ENCODE data around the gene MYBPC2. TPM values are rescaled to one million over a fixed set of nuclear protein-coding genes. Genes with fewer than 3 reads are reported as not detected.
"Not testable (repeated sequence)": the region's sequence is repeated elsewhere in the genome, so short reads cannot be mapped to it uniquely, and the experiment has no call there.

MYBPC2 gene
- total RNA-seq, 1 donor from 2014 or later = not detected

DNA sequence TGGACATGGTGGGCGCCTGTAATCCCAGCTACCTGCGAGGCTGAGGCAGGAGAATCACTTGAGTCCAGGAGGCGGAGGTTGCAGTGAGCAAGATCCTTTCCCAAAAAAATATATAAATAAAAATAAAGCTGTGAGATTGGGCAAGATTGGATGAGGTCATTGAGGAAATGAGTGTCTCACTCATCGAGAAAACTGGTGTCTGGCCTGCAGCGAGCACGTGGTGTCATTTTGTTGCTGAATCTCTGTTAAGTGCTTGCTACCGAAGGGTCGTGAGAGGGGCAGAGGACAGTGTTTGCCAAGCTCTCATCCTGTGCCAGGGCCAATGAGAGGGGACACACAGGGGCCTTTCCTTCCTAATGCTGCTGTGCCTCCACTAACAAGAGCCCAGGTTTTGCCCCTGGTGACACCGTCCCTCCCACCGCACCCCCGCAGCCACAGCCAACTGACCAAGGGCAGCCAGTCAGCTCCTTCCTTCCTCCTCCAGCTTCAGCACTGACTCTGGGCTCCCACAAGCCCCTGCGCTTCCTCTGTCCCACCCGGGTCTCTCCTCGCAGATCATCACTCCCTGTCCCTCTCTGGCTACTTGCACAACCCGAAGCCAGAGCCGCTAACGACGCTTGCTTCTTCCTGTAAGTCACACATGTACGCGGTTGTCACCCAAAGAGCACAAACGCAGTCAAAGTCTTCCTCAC is 45.4 kb upstream of the MYBPC2 start:
- H3K4me3 ChIP-seq = no peak overlapping the region
- intact Hi-C loops (cut with DNase I) = no loop called here
- H3K36me3 ChIP-seq = peaks cover 0 to under 1% of the 10 kb centered on the region in 2 donors
- H3K27ac ChIP-seq = no peak overlapping the region
- H3K4me1 ChIP-seq = peaks cover 19% of the 10 kb centered on the region
- no peaks in the 10 kb centered on the region for H3K27me3 ChIP-seq
- H3K9me3 ChIP-seq = no peaks in the 10 kb centered on the region
- DNase-seq (ENCODE audit: extremely low spot score in 2 of 2) = no peak
- TF ChIP-seq POLR2A (IDR thresholded peaks at IDR 0.05) (no peak), CTCF (IDR thresholded peaks at IDR 0.05) (no peak), POLR2AphosphoS5 (IDR thresholded peaks at IDR 0.05; ENCODE audit: insufficient read depth in 1 of 2, low read depth in 1 of 2) (no peak)

GRCh38 chr19:50387868-50388245 is 44.8 kb upstream of the MYBPC2 start:
- Histone ChIP-seq H3K4me3 (no peak overlapping the region), H3K27me3 (no peaks in the 10 kb centered on the region), H3K4me1 (peaks cover 19% of the 10 kb centered on the region), H3K36me3 (no peaks in the 10 kb centered on the region), H3K9me3 (no peaks in the 10 kb centered on the region), H3K27ac (no peak overlapping the region)
- TF ChIP-seq CTCF (IDR thresholded peaks at IDR 0.05) = no peak
- intact Hi-C loops (cut with DNase I) = no loop called here
- no peak for DNase-seq (ENCODE audit: extremely low spot score in 2 of 2)

- H3K27ac ChIP-seq; H3K36me3 ChIP-seq; H3K27me3 ChIP-seq; DNase-seq (ENCODE audit: extremely low spot score in 2 of 2); H3K4me3 ChIP-seq; intact Hi-C loops (cut with DNase I); H3K9me3 ChIP-seq; H3K4me1 ChIP-seq: not testable (repeated sequence)
Measured at GRCh38 chr19:50390295-50390694, 42.4 kb upstream of the MYBPC2 start.

- intact Hi-C loops (cut with DNase I); H3K4me1 ChIP-seq; H3K4me3 ChIP-seq; H3K27ac ChIP-seq; H3K9me3 ChIP-seq; H3K27me3 ChIP-seq; H3K36me3 ChIP-seq; DNase-seq (ENCODE audit: extremely low spot score in 2 of 2): not testable (repeated sequence)
Measured at GRCh38 chr19:50390952-50391351, 41.7 kb upstream of the MYBPC2 start.

GRCh38 chr19:50392759-50393158 is 39.9 kb upstream of the MYBPC2 start:
- Histone ChIP-seq H3K9me3 (no peaks in the 10 kb centered on the region), H3K4me3 (no peak overlapping the region), H3K36me3 (no peaks in the 10 kb centered on the region), H3K27ac (no peak overlapping the region), H3K4me1 (no peaks in the 10 kb centered on the region), H3K27me3 (no peaks in the 10 kb centered on the region)
- TF ChIP-seq POLR2A (IDR thresholded peaks at IDR 0.05) (no peak), POLR2AphosphoS5 (IDR thresholded peaks at IDR 0.05; ENCODE audit: insufficient read depth in 1 of 2, low read depth in 1 of 2) (no peak), CTCF (IDR thresholded peaks at IDR 0.05) (no peak)
- DNase-seq (ENCODE audit: extremely low spot score in 2 of 2) = no peak
- intact Hi-C loops (cut with DNase I) = no loop called here

GRCh38 chr19:50393589-50393988 is 39.1 kb upstream of the MYBPC2 start:
- no peaks in the 10 kb centered on the region for H3K36me3 ChIP-seq
- no peaks in the 10 kb centered on the region for H3K27me3 ChIP-seq
- no peak for DNase-seq (ENCODE audit: extremely low spot score in 2 of 2)
- H3K9me3 ChIP-seq = no peaks in the 10 kb centered on the region
- intact Hi-C loops (cut with DNase I) = no loop called here
- H3K4me3 ChIP-seq = no peak overlapping the region
- H3K4me1 ChIP-seq = no peaks in the 10 kb centered on the region
- TF ChIP-seq POLR2AphosphoS5 (IDR thresholded peaks at IDR 0.05; ENCODE audit: insufficient read depth in 1 of 2, low read depth in 1 of 2) = no peak
- no peak for TF ChIP-seq CTCF (IDR thresholded peaks at IDR 0.05)
- TF ChIP-seq POLR2A (IDR thresholded peaks at IDR 0.05) = no peak
- no peak overlapping the region for H3K27ac ChIP-seq

Data from vagina (tissue), 2 donors.